GM18873 (cell line): Measurements from ENCODE around the gene NEMP2.

Experiments used
- ATAC-seq: cut with Tn5 transposase; IDR thresholded peaks from one replicate; pipeline ENCODE4 v1.9.1; 2021; ENCODE audit warnings: mild to moderate bottlenecking, moderate library complexity, moderate number of reproducible peaks; ENCODE audit not compliant: unreplicated experiment, low FRiP score

NEMP2 gene

DNA sequence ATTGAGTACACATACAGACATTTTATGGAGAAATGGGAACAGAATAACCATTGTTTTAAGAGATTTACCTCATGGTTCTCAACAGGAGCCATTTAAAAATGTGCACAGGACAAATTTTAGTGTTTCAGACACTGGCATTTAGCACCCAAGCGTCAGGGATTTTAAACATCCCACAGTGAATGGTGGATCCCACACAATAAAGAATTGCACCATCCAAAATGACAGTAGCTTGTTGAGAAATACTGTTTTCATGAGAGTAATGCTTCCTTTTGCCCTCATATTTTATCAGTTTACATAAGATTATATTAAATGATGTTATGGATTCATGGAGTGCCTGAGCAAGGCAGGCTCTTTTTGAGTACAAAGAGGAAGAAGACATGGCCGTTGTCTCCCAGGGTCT, 72.3 kb downstream of the NEMP2 start:
- ATAC-seq, result no peak

DNA sequence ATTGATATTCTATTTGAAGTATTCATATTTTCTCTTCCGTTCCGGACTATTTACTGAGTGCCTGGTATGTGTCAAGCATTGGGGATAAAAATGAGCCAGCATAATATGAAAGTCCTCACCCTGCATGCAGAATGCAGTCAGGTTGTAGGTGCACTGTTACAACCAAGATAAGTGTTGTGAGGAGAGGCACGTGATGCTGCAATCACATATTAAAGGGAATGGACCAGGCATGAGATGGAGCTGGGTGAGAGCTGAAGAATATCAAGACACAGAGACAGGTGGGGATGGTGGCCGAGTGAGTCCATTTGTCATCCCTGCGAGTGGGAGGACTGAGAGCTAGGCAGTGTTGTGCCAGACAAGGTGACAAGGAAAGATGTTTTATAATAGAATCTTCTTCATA, 74.0 kb downstream of the NEMP2 start:
- ATAC-seq, result no peak

DNA sequence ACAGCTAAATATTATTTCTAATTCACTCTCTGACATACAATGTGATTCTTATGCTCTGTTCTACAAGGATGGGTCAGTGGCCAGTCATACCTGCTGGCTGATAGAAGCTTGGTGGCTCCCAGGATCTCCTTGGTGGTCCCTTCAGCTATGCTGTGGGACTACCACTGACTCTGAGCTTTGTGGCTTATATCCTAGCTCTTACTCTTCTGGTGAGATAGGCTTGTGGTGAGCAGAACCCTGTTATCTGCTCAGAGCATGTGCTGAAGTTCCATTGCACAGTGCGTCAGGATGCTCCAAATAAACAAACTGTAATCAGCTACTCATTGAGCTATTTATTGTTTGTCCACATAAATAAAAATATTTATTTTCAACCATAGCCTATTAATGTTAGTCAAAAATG, 74.6 kb downstream of the NEMP2 start:
- no peak for ATAC-seq

DNA sequence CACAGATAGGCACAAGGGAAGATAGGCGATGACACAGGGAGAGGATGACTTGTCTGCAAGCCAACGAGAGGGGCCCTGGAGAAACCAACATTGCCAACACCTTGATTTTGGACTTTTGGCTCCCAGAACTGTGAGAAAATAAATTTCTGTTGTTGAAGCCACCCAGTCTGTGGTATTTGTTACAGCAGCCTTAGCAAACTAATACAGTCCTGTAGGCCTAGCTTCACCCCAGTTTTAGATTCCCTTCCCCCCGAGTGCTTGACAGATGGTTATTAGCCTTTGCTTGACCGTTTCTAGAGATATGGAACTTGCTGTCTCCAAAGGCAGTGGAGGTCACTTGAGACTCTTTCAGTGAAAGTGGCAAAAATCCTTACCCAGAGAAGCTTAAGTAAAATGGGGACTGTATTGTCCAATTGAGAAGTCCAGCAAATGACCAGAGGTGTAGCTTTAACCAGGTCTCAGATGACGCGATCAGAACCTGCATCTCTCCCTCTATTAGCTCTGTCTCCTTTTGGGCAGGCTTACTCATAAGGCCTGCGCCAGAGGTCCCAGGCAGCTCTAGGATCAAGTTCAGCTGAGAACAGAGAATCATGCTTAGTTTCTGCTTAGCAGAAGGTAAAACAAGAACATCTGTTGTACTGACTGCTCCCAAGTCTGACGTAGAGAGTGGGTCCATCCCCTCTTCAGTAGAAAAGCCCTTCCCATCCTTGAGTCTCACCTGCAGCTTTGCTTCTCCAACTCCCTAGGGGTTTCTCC, 76.0 kb downstream of the NEMP2 start:
- ATAC-seq, result no peak

DNA sequence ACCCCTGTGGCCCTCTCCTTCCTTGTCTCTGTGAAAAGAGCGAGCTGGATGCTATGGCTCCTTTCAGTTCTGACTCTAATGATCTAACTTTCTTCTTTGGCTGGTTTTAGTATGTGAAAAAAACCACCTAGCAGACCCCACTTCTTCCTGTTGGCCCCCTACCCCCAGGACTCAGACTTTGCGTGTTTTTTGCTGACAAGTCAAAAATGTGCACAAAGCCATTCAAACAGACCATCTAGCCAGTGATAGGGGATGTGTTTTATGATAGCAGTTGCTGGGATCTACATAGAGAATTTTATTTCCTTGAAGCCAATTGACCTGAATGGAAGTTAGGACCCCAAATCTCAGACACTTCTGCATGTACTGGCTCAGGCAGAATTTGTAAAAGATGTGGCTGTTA, 77.3 kb downstream of the NEMP2 start:
- ATAC-seq, result no peak

DNA sequence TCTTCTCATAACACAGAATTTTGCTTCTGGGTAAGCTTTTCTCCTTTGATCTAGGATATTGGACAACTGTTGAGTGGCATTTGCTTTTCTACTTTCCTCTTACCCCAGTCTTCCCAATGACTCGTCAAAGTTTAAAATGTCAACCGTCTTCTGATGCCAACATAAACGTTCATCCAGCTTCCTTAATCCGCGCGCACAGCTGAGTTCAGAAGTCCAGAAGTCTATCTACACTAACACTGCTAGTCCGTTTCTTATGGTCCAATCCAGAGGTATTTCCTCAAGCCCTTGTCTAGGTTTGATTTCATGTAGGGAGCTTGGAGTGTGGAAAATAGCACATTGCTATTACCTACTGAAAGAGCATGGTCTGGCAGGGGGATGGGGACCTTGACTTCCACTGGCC, 77.7 kb downstream of the NEMP2 start:
- no peak for ATAC-seq

GRCh38 chr2:190455358-190456095, 79.0 kb downstream of the NEMP2 start:
- ATAC-seq, result no peak

DNA sequence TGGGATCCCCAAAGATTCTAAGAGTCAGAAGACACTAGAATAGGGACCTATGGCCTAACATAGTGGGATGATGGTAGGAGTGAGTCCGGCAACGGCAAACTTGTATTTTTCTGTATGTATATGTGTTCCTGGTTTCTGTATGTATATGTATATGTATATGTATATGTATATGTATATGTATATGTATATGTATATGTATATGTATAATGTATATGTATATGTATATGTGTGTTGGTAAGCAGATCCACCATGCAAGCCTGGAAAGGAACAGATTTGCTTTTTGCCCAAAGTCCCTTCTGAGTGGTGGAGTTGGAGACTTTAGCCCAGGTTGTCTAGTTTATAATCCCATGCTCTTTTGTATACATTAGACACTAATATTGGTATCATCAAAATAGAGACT, 79.7 kb downstream of the NEMP2 start:
- no peak for ATAC-seq
